ENCODE results near the gene CLCA1.

GRCh38 chr1:86429835-86430234 lies 38.9 kb upstream of the CLCA1 start:
- TF ChIP-seq, protein P1, sequence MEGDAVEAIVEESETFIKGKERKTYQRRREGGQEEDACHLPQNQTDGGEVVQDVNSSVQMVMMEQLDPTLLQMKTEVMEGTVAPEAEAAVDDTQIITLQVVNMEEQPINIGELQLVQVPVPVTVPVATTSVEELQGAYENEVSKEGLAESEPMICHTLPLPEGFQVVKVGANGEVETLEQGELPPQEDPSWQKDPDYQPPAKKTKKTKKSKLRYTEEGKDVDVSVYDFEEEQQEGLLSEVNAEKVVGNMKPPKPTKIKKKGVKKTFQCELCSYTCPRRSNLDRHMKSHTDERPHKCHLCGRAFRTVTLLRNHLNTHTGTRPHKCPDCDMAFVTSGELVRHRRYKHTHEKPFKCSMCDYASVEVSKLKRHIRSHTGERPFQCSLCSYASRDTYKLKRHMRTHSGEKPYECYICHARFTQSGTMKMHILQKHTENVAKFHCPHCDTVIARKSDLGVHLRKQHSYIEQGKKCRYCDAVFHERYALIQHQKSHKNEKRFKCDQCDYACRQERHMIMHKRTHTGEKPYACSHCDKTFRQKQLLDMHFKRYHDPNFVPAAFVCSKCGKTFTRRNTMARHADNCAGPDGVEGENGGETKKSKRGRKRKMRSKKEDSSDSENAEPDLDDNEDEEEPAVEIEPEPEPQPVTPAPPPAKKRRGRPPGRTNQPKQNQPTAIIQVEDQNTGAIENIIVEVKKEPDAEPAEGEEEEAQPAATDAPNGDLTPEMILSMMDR (IDR thresholded peaks at IDR 0.05): no peak
- no peak for TF ChIP-seq POLR2A (IDR thresholded peaks at IDR 0.05)
- no peak for TF ChIP-seq EP300 (IDR thresholded peaks at IDR 0.05)
